GM10847 (cell line): ENCODE results near the gene RHBDF2.

ENCODE experiments used
- POLR2A ChIP-seq: IDR thresholded peaks from 2 replicates; pipeline ENCODE4 v1.6.1; 2011; ENCODE audit not compliant: insufficient read length; ENCODE audit errors: extremely low read depth

Gene RHBDF2

GRCh38 chr17:76446449-76447231 is 54.6 kb downstream of the RHBDF2 start:
- no peak for TF ChIP-seq POLR2A

DNA sequence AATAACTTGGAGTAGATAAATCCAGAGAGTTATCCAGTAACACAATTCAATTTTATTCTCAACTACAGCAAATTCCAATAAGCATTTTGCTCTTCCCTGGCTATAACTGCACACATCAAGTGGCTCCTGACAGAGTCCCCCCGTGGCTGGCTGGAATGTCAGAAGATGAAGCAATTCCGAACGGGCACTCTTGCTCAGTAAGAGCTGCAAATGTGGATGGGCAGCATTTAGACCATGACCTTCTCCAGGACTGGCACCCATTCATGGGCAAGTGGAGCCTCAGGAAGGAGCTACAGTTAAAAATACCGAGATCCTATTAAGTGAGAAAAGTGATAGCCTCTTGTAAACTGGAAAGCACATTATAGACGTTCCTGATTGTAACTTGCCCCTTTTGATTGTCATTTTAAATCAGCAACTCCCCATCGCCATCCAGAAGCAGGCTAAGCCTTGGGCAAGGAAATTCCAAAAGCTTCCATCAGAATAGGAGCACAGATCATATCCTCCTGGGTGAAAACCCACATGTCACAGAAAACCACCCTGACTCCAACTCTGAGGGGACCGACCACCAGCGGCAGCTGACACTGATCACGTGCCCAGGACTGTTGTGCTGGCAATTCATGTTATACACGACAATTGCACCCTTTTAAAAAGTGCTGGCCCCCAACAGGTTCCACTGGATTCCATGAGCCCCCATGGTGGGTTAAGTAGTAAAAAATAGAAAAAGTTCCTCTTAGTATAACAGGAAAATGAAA is 55.4 kb downstream of the RHBDF2 start:
- no peak for TF ChIP-seq POLR2A

DNA sequence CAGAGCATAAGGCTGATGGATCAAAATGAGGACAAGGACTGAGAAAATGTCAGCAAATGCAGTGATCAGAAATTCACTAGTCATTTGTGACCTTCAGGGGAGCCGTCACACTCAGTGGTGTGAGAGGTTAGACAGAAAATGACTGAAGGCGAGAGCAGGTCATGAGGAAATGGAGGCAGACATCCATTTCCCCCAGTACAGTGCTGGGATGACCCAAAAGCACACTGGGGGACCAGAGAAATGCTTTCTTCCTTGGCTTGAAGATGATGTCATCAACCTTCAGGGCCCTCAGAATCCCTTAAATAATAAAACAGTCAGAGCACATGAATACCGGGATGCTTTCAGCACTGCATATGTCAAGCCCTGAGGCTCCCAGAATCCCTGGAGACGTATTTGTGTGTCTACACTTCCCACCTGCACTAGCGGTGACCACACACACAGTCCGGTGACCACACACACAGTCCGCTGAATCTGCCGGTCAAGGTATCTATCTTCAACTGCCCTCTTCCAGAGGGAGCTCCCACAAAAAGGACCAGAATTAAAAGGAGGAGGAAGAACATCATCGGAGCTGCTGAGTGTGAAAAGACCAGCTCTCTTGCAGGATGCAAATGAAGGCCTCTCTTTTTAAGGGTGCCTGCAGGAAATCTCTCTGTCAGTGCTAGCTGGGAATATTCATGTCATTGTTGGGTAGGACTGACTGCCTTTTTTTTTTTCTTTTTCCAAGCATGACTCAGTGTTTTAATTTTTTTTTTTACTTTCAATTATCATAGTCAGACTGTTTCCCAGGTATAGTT is 56.5 kb downstream of the RHBDF2 start:
- no peak for TF ChIP-seq POLR2A

- TF ChIP-seq POLR2A: no peak
Observed at GRCh38 chr17:76442341-76443338, 58.6 kb downstream of the RHBDF2 start.

DNA sequence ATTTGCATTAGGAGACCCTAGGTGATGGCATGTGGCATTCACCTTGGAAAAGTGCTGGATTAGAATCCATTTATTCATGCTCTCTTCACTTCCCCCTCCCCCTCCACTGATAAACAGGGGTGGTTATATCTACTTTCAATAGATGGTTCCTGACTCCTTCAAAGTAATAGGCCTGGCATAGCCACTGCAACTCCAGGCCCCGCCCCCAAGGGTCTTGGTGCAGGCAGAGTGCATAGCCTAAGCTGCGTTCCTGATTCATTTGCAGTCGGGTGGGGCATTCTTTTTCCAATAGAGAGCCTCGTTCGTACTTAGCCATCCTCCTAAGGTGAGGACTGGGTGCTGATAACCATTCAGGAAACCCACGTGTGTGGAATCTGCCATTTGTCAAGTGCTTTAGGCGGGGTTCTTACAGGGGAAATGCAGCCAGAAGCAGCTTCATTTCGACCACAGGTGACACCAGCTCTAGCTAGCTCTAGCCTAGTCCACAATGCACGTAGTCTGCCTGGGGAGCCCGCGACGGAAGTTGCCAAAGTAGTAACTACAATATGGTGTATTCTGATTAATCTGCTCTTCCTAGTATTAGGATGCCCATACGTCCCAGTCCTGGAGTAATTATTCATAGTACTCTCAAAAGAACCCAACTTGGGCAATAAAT is 59.4 kb downstream of the RHBDF2 start:
- no peak for TF ChIP-seq POLR2A

DNA sequence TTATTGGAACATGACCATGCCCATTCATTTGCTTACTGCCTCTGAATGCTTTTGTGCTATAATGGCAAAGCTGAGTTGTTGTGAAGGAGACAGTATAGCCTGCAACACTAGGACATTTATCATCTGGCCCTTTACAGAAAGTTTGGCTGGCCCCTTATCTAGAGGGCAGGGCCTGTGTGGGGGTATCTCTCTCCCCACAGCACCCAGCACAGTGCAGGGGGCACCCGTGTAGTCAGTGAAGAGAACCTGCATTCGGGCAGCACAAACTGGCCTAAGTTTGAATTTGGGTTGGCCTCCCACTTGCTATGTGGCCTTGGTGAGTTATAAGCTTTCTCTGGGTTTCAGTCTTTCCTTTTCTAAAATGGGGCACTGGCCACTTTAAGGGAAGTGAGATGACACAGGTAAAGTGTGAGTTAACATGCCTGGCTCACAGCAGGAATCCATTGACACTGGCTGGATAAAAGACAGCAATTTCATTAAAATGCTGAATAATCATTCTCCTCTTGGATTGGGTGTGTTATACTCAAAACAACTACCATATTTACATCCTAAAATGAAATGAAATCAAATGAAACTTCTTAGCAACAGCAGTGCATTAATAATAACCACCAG is 60.4 kb downstream of the RHBDF2 start:
- TF ChIP-seq POLR2A: no peak

DNA sequence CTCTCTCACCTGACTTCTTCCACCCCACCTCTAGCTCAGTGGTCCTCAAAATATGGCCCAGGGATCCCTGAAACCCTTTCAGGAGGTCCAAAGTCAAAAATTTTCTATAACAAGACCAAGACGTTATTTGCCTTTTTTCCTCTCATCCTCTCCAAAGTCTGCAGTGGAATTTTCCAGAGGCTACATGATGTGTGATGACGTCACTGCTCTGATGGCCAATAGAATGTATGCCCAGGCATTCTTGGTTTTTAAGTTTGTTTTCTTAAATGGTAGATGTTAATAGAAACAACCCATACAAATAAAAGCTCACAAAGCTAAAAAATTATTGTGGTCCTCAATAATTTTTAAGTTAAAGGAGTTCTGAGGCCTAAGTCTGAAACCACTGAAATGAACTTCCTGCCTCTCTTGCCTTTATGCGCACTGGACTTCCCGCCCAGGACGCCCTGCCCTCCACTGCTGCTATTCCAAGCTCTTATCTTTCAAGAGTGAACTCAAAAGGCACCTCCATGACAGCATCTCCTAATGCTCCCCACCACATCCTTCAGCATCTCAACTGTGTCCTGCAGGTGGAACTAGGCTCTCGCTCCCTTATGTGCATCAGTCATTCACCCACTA is 61.8 kb downstream of the RHBDF2 start:
- no peak for TF ChIP-seq POLR2A

DNA sequence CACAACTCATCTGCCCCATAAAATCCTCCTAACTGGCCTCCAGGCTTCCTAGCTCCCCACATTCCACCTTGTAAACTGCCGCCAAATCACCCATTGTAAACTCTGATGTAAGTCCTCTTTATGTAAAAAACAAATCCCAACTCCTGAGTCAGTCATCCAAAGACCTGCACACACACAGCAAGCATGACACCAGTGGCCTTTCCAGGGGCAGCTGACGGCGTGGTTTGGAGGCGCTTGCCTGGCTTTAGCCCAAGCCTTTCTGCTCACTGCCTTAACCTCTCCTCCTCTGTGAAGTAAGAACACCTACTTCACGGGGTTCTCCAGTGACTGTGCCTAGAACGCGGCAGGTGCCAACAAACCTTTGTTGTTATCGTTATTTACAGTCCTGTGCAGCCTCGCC is 62.3 kb downstream of the RHBDF2 start:
- no peak for TF ChIP-seq POLR2A

DNA sequence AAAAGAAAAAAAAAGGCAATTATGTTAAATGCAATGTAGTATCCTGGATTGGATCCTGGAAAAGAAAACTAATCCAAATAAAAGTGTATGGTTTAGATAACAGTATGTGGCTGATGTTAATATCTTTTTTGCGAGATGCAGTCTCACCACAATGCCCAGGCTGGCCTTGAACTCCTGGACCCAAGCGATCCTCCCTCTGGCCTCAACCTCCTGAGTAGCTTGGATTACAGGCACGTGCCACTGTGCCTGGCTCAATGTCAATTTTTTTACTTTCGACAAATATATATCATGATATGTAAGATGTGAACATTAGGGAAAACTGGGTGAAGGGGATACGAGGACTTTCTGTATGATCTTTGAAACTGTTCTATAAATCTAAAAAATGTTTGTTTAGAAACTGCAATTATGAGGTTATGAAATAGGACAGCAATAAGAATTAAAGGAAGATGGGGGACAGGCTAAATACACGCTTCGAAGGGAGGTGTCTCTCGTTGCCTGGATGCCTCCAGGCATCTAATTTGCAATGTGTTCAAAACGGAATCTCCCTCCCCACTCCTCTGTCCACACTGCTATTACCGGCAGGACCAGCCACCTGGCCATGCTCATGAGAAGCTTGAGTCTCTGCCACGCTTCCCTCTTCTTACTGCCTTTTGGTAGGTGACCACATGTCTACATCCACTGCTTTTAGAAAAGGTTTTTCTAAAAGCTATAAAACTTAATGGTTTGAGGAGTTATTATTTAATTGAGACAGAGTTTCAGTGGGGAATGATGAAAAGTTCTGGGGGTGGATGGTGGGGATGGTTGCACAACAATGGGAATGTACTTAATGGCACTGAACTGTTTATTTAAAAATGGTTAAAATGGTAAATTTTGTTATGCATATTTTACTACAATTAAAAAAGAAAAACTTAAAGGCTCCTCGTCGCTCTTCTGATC is 63.5 kb downstream of the RHBDF2 start:
- TF ChIP-seq POLR2A: no peak

DNA sequence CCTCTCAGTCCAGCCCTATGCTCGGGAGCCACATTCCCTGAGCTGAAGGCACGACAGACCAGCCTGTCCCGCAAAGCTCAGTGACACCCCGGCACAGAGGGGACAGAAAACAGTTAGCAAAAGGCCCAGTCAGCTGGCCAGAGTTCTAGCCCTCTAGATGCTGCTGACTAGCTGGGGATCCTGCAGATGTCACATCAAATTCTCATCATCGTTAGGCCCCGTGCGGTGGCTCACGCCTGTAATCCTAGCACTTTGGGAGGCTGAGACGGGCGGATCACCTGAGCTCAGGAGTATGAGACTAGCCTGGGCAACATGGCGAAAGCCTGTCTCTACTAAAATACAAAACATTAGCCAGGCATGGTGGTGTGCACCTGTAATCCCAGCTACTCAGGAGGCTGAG is 65.5 kb downstream of the RHBDF2 start:
- TF ChIP-seq POLR2A: no peak

GRCh38 chr17:76434870-76435269 is 66.4 kb downstream of the RHBDF2 start:
- no peak for TF ChIP-seq POLR2A

GRCh38 chr17:76433693-76434092 is 67.5 kb downstream of the RHBDF2 start:
- no peak for TF ChIP-seq POLR2A
